ENCODE measurements around the gene HERC3.

The HERC3 gene

GRCh38 chr4:88747351-88747750 lies 155.1 kb downstream of the HERC3 start:
- no peak for DNase-seq (ENCODE audit: low spot score)

GRCh38 chr4:88750369-88750768 lies 158.1 kb downstream of the HERC3 start:
- no peak for DNase-seq (ENCODE audit: low spot score)

GRCh38 chr4:88751258-88752075 lies 159.2 kb downstream of the HERC3 start:
- no peak for DNase-seq (ENCODE audit: low spot score)

GRCh38 chr4:88752076-88752463 lies 159.8 kb downstream of the HERC3 start:
- DNase-seq (ENCODE audit: low spot score), result no peak

GRCh38 chr4:88752754-88753153 lies 160.5 kb downstream of the HERC3 start:
- no peak for DNase-seq (ENCODE audit: low spot score)

- DNase-seq (ENCODE audit: low spot score), result no peak
These were observed 161.6 kb downstream of the HERC3 start for GRCh38 chr4:88753658-88754571.

GRCh38 chr4:88754796-88755195 lies 162.5 kb downstream of the HERC3 start:
- DNase-seq (ENCODE audit: low spot score), result no peak

GRCh38 chr4:88755454-88755853 lies 163.2 kb downstream of the HERC3 start:
- DNase-seq (ENCODE audit: low spot score), result no peak

GRCh38 chr4:88756149-88756548 lies 163.9 kb downstream of the HERC3 start:
- no peak for DNase-seq (ENCODE audit: low spot score)

GRCh38 chr4:88757067-88757466 lies 164.8 kb downstream of the HERC3 start:
- DNase-seq (ENCODE audit: low spot score), result no peak

GRCh38 chr4:88757776-88758175 lies 165.5 kb downstream of the HERC3 start:
- no peak for DNase-seq (ENCODE audit: low spot score)

Measured in LoVo (cell line).